ENCODE results near the gene PAMR1. TPM values are rescaled to one million over a fixed set of nuclear protein-coding genes. Genes with fewer than 3 reads are reported as not detected.
A peak's percentile ranks its signal among the peaks of the same experiment; 100 is the strongest.
"Not testable (repeated sequence)": the region's sequence is repeated elsewhere in the genome, so short reads cannot be mapped to it uniquely, and the experiment has no call there.

PAMR1 gene
- total RNA-seq: 14.7 TPM

GRCh38 chr11:35525501-35526175, at the start of gene PAMR1:
PAMR1 (minus strand) TSS chr11:35525616; CDS start chr11:35525585, 31 bp downstream.
- peak; percentile 62 for DNase-seq (ENCODE audit: low spot score)

GRCh38 chr11:35571696-35572095, 46.3 kb upstream of the PAMR1 start:
- DNase-seq (ENCODE audit: low spot score): no peak

GRCh38 chr11:35567737-35568465, 42.5 kb upstream of the PAMR1 start:
- DNase-seq (ENCODE audit: low spot score): peak; percentile 54

GRCh38 chr11:35566885-35567284, 41.5 kb upstream of the PAMR1 start:
- DNase-seq (ENCODE audit: low spot score): no peak

GRCh38 chr11:35566181-35566580, 40.8 kb upstream of the PAMR1 start:
- DNase-seq (ENCODE audit: low spot score): no peak

- DNase-seq (ENCODE audit: low spot score): no peak
These were observed 38.8 kb upstream of the PAMR1 start for GRCh38 chr11:35564245-35564595.

- DNase-seq (ENCODE audit: low spot score): no peak
These were observed 38.2 kb upstream of the PAMR1 start for GRCh38 chr11:35563484-35564244.

- DNase-seq (ENCODE audit: low spot score): no peak
These were observed 34.5 kb upstream of the PAMR1 start for GRCh38 chr11:35559949-35560348.

GRCh38 chr11:35558513-35558912, 33.1 kb upstream of the PAMR1 start:
- DNase-seq (ENCODE audit: low spot score): no peak

GRCh38 chr11:35555488-35555887, 30.1 kb upstream of the PAMR1 start:
- no peak for DNase-seq (ENCODE audit: low spot score)

GRCh38 chr11:35554491-35555437, 29.3 kb upstream of the PAMR1 start:
- DNase-seq (ENCODE audit: low spot score): no peak

GRCh38 chr11:35553831-35554230, 28.4 kb upstream of the PAMR1 start:
- DNase-seq (ENCODE audit: low spot score): no peak

GRCh38 chr11:35553021-35553420, 27.6 kb upstream of the PAMR1 start:
- no peak for DNase-seq (ENCODE audit: low spot score)

- DNase-seq (ENCODE audit: low spot score): no peak
These were observed 27.2 kb upstream of the PAMR1 start for GRCh38 chr11:35552616-35553015.

- no peak for DNase-seq (ENCODE audit: low spot score)
These were observed 25.1 kb upstream of the PAMR1 start for GRCh38 chr11:35550374-35551036.

GRCh38 chr11:35549787-35550186, 24.4 kb upstream of the PAMR1 start:
- DNase-seq (ENCODE audit: low spot score): no peak

- DNase-seq (ENCODE audit: low spot score): no peak
These were observed 23.6 kb upstream of the PAMR1 start for GRCh38 chr11:35548925-35549561.

- DNase-seq (ENCODE audit: low spot score): not testable (repeated sequence)
These were observed 22.6 kb upstream of the PAMR1 start for GRCh38 chr11:35547995-35548394.

GRCh38 chr11:35546317-35546716, 20.9 kb upstream of the PAMR1 start:
- no peak for DNase-seq (ENCODE audit: low spot score)

- no peak for DNase-seq (ENCODE audit: low spot score)
These were observed 20.1 kb upstream of the PAMR1 start for GRCh38 chr11:35545391-35546003.

Data from ureter (tissue), 1 donor.